GM18873 (cell line): Measurements from ENCODE around the gene SSBP3.

Source experiments
- ATAC-seq: cut with Tn5 transposase; IDR thresholded peaks from one replicate; pipeline ENCODE4 v1.9.1; 2021; ENCODE audit warnings: mild to moderate bottlenecking, moderate library complexity, moderate number of reproducible peaks; ENCODE audit not compliant: unreplicated experiment, low FRiP score

Gene SSBP3

DNA sequence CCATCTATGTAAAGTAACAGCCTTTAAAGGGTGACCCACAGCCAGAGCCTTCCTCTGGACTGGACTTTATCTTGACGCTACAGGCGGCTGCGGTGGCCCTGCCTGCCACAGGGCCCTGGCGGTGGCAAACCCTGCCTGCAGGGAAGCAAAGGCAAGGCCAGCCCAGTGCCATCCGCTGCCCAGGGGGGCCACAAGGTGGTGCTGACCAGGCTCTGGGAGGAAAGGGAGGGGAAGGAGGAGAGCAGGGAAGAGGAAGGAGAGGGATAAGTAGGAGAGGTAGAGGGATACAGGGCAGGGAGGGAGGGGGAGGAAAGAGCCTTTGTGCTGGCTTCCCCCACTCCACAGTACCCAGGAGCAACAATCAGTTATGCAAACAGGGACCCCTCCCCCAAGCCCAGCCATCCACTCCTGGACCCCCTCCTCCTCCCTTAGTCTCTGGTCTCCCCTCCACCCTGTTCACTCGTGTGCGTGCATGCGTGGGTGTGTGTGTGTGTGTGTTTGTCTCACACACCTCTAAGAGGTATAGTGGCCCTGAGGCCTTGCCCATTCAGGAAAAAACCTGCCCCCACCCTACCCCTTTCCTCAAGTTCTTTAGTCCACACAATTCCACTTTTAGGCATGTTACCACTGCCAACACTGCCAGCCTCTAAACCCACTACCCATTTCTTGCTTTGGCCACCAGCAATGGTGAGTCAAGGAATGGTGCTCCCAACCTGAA is 30.3 kb downstream of the SSBP3 start:
- no peak for ATAC-seq

GRCh38 chr1:54375298-54375697 is 30.9 kb downstream of the SSBP3 start:
- ATAC-seq = no peak

DNA sequence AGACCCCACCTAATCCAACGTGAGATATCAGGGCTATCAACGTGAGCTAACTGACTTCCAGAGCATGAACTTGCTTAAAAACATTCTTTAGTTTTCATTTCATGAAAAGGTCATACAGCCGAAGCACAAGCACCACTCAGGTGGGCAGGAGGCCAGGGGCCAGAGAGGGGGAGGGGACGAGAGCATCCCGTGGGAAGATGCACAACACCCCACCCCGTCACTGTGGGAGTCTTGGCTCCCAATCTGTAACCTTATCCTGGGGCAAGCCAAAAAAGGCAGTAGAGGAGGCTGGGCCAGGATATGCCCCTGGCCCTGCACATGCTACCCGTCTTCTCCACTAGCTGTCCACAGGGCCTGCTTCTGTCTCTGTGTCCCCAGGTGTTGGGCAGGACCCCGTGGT is 31.4 kb downstream of the SSBP3 start:
- no peak for ATAC-seq

DNA sequence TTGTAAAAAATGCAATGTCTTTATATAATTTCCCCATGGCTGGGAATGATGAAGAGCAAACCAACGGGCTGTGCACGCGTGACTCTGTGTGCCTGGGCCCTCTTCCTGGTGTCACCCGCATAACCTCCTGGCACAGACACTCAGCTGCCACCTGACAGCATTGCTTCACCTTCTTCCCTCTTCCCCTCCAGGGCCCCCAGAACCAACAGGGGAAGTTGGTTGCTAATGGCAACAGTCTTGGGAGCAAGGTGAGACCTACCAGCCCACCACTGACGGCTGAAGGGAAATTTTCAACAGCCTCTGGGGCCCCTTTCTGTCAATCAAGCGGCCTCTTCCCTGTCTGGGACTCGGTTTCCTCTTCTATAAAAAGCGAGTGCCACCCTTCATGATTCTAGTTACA is 33.2 kb downstream of the SSBP3 start:
- no peak for ATAC-seq

DNA sequence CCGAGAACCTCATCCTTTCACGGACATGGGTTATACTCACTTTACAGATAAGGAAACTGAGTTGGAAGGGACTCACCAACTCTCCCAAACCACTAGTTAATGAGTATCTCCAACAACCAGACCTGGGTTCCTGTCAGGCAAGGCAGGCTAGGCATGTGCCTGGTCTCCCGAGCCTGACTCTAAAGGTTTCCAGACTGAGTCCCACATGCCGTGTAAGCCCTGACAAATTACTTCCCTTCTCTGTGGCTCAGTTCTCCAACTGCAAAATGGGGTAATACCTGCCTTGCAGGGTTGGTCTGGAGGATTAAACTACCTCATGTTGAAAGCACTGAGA is 34.3 kb downstream of the SSBP3 start:
- no peak for ATAC-seq

DNA sequence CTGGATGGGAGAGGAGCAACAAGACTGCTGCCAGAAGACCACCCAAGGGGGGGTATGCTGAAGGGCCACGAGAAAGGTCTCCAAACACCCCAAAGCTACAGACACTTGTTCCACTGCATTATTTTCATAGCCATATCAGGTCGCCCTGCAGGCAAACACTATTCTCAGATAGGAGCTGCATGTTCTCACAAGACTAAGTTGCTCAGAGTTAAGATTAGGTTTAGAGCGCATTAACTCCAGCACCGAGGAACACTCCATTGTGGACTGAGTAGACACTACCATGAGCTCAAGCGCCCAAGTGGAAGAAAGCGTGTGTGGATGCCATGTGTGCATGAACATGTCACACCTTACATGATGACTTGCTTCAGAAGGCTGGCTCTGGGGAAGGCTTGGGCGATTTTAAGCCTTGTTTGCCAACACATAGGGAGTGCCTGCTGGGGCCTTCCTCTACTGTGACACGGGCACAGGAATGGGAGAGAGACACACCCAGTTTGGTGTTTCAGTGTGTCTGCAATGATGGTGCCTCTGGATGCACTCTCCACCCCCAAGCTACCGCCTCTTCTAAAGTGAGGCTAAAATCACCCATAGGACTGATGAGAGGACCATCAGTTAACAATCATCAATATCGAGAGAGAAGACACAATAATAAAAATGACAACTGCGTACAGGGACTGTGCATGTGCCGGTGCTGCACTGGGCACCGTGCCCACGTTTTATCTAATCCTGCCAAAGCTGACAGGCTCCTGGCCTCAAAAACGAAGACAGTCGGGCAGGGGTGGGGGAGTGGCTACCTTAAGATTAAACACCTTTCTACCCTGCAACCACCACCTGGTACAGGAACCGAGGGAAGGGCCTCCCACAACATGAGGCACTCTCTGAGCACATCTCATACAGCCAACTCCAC is 34.9 kb downstream of the SSBP3 start:
- ATAC-seq = no peak

GRCh38 chr1:54370287-54370989 is 35.8 kb downstream of the SSBP3 start:
- ATAC-seq = no peak

DNA sequence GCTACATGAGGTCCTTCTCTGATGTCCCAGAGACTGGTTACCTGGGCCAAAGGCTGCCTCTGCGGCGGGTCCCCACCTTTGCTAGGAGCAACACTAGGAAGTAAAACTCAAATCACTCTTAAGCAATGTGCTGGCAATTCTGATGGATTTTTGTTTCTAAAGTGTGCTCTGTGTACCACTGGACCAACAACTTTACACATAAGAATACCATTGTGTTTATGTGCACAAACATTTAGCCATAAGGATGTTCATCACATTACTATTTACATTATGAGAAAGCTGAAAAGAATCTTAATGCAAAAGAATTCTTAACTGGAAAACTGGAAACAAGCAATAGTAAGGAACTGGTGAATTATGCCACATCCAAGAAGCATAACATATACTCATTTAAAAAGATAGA is 38.6 kb downstream of the SSBP3 start:
- ATAC-seq = no peak

- no peak for ATAC-seq
These were observed 40.3 kb downstream of the SSBP3 start for GRCh38 chr1:54365847-54366246.

DNA sequence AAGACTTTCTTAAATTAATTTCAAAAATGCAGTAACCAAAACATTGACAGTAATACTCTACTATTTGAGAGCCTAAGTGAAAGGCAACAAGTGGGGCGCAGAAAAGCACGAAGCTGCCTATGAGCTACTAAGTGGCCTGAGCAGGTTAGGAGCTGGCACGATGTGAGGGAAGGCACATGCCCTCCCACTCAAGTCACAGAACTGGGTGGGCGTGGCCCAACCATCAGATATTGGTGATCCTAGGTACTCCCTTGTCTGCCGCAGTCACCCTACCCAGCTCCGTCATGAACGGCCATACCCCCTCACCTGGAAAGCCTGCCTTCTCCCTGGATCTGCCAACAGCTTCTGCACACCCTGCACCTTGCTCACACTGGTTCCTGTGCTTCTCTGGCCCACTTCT is 40.8 kb downstream of the SSBP3 start:
- ATAC-seq = no peak

- ATAC-seq = no peak
These were observed 41.2 kb downstream of the SSBP3 start for GRCh38 chr1:54364995-54365394.

GRCh38 chr1:54364582-54364981 is 41.6 kb downstream of the SSBP3 start:
- no peak for ATAC-seq

DNA sequence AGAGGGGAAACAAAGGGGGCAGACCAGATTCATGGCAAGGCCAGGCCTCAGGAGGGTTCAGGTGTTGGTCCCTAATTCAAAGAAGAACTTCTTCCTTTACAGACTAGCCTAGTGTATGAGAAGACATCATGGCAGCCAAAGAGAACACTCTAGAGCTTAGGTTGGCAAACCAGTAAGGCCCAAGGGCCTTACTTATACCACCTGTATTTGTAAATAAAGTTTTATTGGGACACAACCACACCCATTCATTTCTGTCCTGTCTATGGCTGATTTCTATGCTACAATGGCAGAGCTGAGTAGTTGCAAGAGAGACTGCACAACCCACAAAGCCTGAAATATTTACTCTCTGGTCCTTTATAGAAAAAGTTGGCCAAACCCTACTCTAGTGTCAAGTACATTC is 42.3 kb downstream of the SSBP3 start:
- no peak for ATAC-seq

GRCh38 chr1:54362881-54363340 is 43.3 kb downstream of the SSBP3 start:
- ATAC-seq = no peak

GRCh38 chr1:54361342-54361741 is 44.9 kb downstream of the SSBP3 start:
- ATAC-seq = no peak

DNA sequence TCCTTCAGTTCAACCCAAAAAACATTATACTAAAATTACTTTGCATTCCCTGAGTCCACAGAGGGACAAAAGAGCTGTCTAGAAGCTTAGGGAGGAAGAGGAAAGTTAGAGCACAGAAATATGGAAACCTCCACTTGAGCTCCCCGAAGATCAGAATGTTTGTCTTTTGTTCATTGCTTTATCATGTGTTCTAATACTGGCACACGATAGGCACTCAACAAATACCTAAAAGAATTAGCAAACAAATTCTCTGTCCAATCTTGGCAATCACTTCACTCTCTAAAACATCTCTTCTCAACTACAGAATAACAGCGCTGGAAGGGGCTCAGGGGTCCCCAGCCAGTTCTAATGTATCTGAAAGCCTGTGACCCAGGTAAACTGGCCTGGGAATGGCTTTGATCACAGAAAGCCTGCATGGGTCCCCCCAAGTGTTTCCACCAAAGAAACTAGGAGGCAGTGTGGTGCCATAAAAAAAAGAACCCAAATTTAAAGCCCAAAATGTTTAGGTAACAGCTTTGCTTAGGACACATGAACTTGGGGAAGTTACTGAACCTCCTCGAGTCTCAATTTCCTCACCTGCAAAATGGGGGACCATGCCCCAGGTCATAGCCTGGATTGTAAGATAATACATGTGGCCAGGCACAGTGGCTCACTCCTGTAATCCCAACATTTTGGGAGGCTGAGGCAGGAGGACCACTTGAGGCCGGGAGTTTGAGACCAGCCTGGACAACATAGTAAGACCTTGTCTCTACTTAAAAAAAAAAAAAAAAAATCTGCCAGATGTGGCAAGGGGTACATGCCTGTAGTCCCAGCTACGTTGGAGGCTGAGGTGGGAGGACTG is 45.8 kb downstream of the SSBP3 start:
- ATAC-seq = no peak

DNA sequence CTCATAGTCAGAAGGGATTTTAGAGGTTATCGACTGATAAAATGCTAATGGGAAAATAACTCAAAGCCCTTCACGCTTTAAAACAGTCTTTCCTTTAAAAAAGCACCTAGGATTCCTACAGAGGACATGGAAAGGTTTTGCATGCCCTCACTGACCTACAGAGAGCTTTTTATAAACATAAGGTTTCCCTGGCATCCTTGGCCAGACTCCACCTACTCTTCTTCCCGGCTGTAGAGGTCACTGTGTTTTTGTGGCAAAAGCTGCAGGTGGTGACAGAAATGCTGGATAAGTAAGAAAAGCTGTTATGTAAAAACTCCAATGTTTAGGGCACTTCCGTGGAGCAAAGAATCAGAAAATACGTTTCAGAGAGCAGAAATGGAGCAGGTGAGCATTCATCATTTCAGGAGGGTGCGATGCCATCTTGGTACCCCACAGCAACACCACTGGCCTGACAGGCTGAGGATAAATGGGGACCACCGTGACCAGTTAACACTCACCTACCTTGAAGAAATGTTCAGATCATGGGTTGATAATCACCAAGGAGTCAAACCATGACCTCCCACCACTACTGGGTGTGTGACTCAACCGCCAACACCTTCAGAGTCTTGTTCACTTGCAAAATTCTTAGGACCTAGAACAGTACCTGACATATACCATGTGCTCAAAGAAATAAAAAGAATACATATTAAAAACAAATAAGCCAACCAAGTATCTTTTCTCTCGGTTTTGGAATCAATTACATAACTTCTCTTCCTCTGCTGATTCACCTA is 46.6 kb downstream of the SSBP3 start:
- no peak for ATAC-seq

- no peak for ATAC-seq
These were observed 47.6 kb downstream of the SSBP3 start for GRCh38 chr1:54358503-54359168.

GRCh38 chr1:54357967-54358366 is 48.2 kb downstream of the SSBP3 start:
- ATAC-seq = no peak
